GM21423 (cell line): ENCODE measurements around the gene BCAT1.
"Not testable (repeated sequence)": the region's sequence is repeated elsewhere in the genome, so short reads cannot be mapped to it uniquely, and the experiment has no call there.

Experiments used
- ATAC-seq: cut with Tn5 transposase; IDR thresholded peaks from one replicate; pipeline ENCODE4 v1.9.1; 2021; ENCODE audit warnings: mild to moderate bottlenecking, moderate library complexity; ENCODE audit not compliant: unreplicated experiment

Gene BCAT1

GRCh38 chr12:24928533-24929306, 20.2 kb downstream of the BCAT1 start:
- ATAC-seq, result not testable (repeated sequence)

DNA sequence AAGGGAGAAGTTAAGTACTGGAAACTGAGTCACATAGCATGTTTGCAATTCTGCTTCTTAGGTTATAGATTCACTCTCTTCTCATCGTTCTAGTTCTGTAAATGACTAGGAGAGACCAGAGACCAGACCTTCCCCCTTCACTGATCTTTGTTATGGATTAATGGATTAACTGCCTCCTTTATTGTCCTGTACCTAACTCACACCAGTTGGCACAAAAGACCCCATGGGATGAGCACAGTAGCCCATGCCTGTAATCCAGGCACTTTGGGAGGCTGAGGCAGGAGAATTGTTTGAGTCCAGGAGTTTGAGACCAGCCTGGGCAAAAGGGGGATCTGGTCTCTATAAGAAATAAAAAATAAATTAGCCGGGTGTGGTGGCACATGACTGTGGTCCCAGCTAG, 20.8 kb downstream of the BCAT1 start:
- ATAC-seq, result no peak

- not testable (repeated sequence) for ATAC-seq
Measured at GRCh38 chr12:24926080-24926479, 22.8 kb downstream of the BCAT1 start.

DNA sequence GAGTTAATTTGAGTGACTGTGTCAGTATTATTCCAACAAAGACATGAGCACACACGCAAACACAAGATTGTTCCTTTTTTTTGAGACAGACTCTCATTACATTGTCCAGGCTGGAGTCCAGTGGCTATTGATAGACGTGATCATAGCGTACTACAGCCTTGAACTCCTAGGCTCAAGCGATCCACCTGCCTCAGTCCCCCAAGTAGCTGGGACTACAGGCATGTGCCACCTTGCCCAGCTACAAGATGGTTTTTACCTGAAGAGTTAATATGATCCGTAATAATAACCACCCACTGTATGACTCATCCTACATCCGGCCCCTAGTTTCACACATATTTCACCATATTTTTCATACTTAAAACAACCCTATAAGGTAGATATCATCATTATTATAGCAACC, 26.8 kb downstream of the BCAT1 start:
- ATAC-seq, result no peak

- no peak for ATAC-seq
Measured at GRCh38 chr12:24921251-24922038, 27.5 kb downstream of the BCAT1 start.

DNA sequence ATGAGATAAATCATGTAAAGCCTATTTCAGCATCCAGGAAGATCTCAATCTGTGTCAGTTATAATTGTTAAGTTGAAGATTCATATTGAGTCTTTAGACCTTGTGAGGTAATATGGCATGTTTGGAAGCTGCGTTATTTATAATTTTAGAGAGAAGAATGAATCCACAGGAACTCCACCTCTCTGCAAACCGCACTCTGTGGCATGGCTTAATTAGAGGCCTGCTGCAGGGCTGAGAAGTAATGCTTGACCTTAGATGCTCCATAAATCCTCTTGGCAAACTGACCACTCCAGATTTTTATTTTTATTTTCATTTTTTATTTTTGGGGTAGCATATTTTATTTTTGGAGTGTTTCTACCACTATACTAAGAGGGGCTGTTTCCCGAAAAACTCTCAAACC, 28.8 kb downstream of the BCAT1 start:
- ATAC-seq, result no peak

- no peak for ATAC-seq
Measured at GRCh38 chr12:24919346-24920001, 29.4 kb downstream of the BCAT1 start.

DNA sequence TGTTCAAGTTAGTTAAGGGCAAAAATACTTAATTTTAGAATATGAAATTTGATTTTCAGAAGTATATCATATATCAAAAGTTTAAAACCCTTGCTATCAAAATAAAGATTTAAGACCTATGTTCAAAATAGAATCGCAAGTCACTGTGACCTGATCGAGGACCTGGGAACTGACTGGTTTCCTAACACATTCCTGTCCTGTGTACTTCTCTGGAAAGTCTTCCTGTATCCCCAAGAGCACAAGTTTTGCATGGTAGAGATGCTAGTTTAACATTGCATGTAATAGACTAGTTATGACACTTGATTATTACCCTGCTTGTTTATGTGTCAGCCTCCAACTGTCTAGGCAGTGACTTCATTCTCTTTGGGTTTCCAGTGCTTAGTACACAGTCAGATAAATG, 30.3 kb downstream of the BCAT1 start:
- no peak for ATAC-seq

- ATAC-seq, result no peak
Measured at GRCh38 chr12:24915501-24915900, 33.4 kb downstream of the BCAT1 start.

DNA sequence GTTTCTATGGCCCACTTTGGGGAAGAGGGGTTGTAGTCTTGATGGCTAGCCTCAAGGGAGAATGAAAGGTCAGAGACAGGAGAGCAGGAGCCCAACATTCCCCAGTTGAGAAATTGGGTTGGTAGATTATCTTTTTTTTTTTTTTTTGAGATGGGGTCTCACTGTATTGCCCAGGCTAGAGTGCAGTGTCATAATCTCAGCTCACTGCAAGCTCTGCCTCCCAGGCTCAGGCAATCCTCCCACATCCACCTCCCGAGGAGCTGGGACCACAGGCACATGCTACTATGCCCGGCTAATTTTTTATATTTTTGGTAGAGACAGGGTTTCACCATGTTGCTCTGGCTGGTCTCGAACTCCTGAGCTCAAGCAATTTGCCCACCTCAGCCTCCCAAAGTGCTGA, 34.9 kb downstream of the BCAT1 start:
- ATAC-seq, result no peak

DNA sequence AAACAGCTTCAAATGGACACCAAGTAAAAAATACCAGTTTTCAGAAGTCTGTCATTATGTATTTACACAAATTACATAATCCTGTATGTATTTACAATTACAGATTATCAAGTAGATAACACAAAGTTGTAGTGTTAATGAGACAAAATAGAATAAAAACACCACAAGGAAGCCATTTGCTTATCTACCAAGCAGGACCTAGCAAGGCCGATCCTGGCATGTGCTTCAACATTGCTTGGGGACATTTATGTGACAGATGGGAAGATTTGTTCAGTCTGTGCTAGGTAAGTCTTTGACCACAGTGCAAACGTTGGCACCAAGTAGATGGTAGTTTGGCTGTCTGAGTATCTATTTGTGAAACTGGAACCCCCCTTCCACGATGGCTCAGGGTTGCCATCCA, 35.8 kb downstream of the BCAT1 start:
- no peak for ATAC-seq

DNA sequence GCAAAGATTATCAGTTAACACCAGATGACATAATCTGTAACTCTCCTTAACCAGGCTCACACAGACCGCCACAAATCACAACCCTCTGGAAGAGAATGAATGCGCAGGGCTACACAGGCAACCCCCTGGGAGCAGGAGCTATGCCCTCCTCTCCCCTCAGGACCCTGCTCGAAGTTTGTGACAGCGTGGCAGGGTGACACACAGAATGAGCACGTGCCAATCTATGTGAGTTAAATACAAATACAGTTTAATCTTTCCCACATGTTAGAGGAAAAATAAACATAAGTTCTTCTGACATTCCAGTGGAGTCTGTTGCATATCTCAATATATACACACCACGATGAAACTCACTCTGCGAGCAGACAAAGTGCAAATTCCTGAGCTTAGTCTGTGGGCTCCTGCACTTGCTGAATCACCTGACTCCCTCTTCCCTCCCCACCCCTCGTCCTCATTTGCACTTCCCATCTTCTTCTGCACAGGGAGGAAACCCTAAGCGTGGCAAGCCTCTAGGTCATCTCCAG, 37.6 kb downstream of the BCAT1 start:
- ATAC-seq, result no peak

DNA sequence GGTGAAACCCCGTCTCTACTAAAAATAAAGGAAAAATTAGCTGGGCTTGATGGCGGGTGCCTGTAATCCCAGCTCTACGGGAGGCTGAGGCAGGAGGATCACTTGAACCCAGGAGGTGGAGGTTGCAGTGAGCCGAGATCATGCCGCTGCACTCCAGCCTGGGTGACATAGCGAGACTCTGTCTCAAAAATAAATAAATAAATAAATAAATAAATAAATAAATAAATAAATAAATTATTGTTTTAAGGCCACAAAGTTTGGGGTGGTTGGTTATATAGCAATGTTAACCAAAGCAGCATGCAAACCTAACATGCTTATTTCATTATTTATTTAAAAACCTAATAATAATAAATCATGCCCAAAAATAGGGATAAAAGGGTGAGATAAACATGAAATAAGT, 38.7 kb downstream of the BCAT1 start:
- not testable (repeated sequence) for ATAC-seq

DNA sequence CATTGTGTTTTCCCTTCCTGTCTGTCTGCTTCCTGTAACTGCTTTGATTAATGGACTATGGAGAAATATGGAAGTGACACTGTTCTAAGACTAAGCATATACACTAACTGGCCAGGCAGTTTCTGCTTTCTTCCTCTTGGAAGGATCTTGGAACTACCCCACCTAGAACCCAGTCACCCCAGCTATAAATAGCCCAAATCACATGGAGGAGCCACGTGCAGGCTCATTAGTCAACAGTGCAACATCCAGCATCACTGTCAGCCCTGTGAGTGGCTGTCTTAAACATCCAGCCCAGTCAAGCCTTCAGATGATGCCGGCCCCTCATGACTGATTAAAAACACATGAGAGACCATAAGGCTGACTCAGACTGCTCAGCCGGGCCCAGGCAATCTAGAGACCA, 39.2 kb downstream of the BCAT1 start:
- ATAC-seq, result no peak

- ATAC-seq, result no peak
Measured at GRCh38 chr12:24907464-24907863, 41.4 kb downstream of the BCAT1 start.

GRCh38 chr12:24906141-24906540, 42.8 kb downstream of the BCAT1 start:
- ATAC-seq, result no peak

GRCh38 chr12:24905431-24905830, 43.5 kb downstream of the BCAT1 start:
- no peak for ATAC-seq

DNA sequence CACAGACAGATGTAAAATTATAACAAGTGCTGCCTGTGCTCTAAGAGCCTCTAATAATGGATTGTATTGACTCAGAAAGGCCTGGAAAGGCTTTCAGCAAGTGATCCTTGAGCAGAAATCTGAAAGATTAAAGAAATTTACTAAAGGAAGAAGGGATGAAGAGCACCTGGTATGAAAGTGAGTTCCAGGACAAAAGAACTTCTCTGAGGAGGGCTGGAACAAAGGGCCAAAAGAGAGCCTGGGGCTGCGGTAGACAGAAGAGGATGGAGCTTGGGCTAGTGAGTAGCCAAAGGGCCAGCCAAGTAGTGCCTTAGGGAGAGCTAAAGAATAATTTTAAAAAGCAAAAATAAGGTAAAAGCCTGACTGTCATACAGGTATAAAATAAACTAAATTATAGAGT, 44.0 kb downstream of the BCAT1 start:
- no peak for ATAC-seq

GRCh38 chr12:24903329-24904088, 45.4 kb downstream of the BCAT1 start:
- ATAC-seq, result no peak

- peak; percentile 48 for ATAC-seq
Measured at GRCh38 chr12:24902511-24903328, 46.2 kb downstream of the BCAT1 start.
